ENCODE data around the gene GRIN3A.

Gene GRIN3A

GRCh38 chr9:101639311-101639710, 99.1 kb downstream of the GRIN3A start:
- H3K4me3 Mint-ChIP-seq = no peak overlapping the region
- H3K27ac Mint-ChIP-seq = peak overlapping the region in 2 of 3 experiments; percentile 66 to 73
- peaks cover 7% of the 10 kb centered on the region for H3K9me3 Mint-ChIP-seq
- H3K36me3 Mint-ChIP-seq (ENCODE audit: low read depth) = peaks cover 7% of the 10 kb centered on the region
- TF ChIP-seq CTCF (IDR thresholded peaks at IDR 0.05; ENCODE audit: unreplicated experiment in 3 of 3) = no peak
- H3K4me1 Mint-ChIP-seq = peaks cover 18% of the 10 kb centered on the region
- no peaks in the 10 kb centered on the region for H3K27me3 Mint-ChIP-seq (ENCODE audit: low read depth)

GRCh38 chr9:101636247-101636646, 102.2 kb downstream of the GRIN3A start:
- no peak for TF ChIP-seq CTCF (IDR thresholded peaks at IDR 0.05; ENCODE audit: unreplicated experiment in 3 of 3)
- Mint-ChIP-seq H3K4me3 (no peak overlapping the region), H3K9me3 (peaks cover 3% of the 10 kb centered on the region), H3K27ac (no peak overlapping the region), H3K36me3 (ENCODE audit: low read depth) (peaks cover 3% of the 10 kb centered on the region), H3K4me1 (peaks cover 18% of the 10 kb centered on the region), H3K27me3 (ENCODE audit: low read depth) (no peaks in the 10 kb centered on the region)

GRCh38 chr9:101635473-101635872, 103.0 kb downstream of the GRIN3A start:
- Mint-ChIP-seq H3K36me3 (ENCODE audit: low read depth) (no peaks in the 10 kb centered on the region), H3K27me3 (ENCODE audit: low read depth) (no peaks in the 10 kb centered on the region), H3K27ac (no peak overlapping the region), H3K4me1 (peaks cover 18% of the 10 kb centered on the region), H3K4me3 (no peak overlapping the region), H3K9me3 (no peaks in the 10 kb centered on the region)
- no peak for TF ChIP-seq CTCF (IDR thresholded peaks at IDR 0.05; ENCODE audit: unreplicated experiment in 3 of 3)

DNA sequence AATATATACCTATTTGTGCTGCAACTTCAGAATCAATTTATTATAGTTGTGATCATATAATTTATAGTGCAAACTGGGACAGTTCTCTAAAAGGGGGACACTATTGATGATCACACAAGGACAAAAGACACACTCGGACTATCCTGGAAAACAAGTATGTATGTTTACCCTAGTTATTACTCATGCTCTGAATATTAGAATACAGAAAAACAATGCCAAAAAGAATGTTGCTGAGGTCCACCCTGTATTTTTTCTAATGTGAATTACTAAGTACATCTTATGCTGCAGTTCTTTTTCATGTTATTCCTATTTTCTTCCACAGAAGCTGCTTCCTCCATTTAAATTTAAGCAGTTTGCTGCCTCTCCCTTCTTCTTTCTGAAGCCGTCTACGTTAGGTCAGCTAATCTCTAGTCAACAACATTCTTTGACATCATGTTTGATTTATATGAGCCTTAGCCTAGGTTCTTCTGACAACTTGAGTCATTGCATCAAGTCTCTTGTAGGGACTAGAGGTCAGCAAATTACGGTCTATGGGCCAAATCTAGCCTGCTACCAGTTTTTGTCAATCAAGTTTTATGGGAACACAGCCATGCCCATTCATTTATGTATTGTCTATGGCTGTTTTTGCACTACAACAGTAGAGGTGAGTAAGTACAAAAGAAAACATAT, 103.6 kb downstream of the GRIN3A start:
- Mint-ChIP-seq H3K27ac (no peak overlapping the region), H3K36me3 (ENCODE audit: low read depth) (no peaks in the 10 kb centered on the region), H3K4me3 (no peak overlapping the region), H3K27me3 (ENCODE audit: low read depth) (no peaks in the 10 kb centered on the region), H3K4me1 (peaks cover 12% of the 10 kb centered on the region), H3K9me3 (no peaks in the 10 kb centered on the region)
- no peak for TF ChIP-seq CTCF (IDR thresholded peaks at IDR 0.05; ENCODE audit: unreplicated experiment in 3 of 3)

DNA sequence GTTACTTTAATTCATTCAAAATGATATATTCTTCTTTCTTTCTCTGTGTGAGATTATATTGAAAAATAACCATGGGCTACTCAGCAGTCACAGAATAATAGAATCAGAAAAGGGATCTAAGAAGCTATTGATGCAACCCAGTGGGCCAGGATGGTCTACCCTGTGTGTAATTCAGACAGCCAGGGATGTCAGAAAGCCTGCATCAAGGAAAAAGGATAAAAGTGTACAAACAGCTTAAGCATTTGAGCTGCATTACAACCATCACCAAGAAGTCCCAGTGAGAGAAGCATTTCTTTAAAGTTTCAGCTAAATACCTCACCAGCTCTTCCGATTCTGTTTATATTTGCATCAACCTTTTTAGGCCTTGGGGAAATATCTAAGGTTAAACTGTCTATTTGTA, 105.8 kb downstream of the GRIN3A start:
- no peak for TF ChIP-seq CTCF (IDR thresholded peaks at IDR 0.05; ENCODE audit: unreplicated experiment in 3 of 3)
- Mint-ChIP-seq H3K4me1 (no peaks in the 10 kb centered on the region), H3K36me3 (ENCODE audit: low read depth) (no peaks in the 10 kb centered on the region), H3K9me3 (no peaks in the 10 kb centered on the region), H3K27me3 (ENCODE audit: low read depth) (no peaks in the 10 kb centered on the region), H3K27ac (no peak overlapping the region), H3K4me3 (no peak overlapping the region)

DNA sequence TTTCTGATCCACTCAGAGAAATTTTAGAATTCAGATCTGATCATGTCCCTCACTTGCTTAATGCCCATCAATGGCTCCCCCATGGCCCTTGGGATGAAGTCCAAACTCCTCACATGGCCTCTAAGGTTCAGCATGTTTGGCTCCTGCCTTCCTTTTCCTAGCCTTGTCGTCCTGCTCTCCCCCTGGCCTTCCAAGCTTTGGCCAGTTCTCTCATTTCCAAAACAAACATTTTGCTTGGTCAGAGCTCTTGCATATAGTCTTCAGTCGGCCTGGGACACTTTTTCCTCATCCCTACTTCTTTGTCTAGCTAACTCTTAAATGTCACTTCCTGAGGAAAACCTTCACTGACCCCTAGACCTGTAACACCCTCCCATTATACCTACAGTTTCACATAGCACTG, 106.6 kb downstream of the GRIN3A start:
- Mint-ChIP-seq H3K4me1 (no peaks in the 10 kb centered on the region), H3K36me3 (ENCODE audit: low read depth) (no peaks in the 10 kb centered on the region), H3K9me3 (no peaks in the 10 kb centered on the region), H3K27me3 (ENCODE audit: low read depth) (no peaks in the 10 kb centered on the region), H3K4me3 (no peak overlapping the region), H3K27ac (no peak overlapping the region)
- TF ChIP-seq CTCF (IDR thresholded peaks at IDR 0.05; ENCODE audit: unreplicated experiment in 3 of 3) = no peak
